LNCAP (cell line): Measurements from ENCODE around the gene APLP2.

Experiments used
- TF ChIP-seq, protein P1 (sequence below): fragments of 450-650 bp; IDR thresholded peaks from 2 replicates; pipeline ENCODE4 v1.5.1; 2017; ENCODE audit warnings: mild to moderate bottlenecking

APLP2 gene

DNA sequence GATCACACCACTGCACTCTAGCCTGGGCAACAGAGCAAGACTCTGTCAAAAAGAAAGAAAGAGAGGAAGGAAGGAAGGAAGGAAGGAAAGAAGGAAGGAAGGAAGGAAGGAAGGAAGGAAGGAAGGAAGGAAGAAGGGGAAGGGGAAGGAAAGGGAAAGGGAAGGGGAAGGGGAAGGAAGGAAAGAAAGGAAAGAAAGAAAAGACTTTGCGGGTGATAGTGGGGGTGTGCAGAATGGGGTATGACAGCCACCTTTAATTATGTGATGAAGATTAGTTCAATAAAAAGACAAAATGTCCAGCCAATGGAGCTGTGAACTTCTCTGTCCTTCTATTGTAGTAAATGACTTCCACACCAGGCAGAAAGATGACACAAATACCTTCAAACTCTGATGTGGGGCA, 8.7 kb upstream of the APLP2 start:
- TF ChIP-seq, protein P1, sequence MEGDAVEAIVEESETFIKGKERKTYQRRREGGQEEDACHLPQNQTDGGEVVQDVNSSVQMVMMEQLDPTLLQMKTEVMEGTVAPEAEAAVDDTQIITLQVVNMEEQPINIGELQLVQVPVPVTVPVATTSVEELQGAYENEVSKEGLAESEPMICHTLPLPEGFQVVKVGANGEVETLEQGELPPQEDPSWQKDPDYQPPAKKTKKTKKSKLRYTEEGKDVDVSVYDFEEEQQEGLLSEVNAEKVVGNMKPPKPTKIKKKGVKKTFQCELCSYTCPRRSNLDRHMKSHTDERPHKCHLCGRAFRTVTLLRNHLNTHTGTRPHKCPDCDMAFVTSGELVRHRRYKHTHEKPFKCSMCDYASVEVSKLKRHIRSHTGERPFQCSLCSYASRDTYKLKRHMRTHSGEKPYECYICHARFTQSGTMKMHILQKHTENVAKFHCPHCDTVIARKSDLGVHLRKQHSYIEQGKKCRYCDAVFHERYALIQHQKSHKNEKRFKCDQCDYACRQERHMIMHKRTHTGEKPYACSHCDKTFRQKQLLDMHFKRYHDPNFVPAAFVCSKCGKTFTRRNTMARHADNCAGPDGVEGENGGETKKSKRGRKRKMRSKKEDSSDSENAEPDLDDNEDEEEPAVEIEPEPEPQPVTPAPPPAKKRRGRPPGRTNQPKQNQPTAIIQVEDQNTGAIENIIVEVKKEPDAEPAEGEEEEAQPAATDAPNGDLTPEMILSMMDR, result no peak

GRCh38 chr11:130062026-130062425, 7.7 kb upstream of the APLP2 start:
- TF ChIP-seq, protein P1, result no peak

DNA sequence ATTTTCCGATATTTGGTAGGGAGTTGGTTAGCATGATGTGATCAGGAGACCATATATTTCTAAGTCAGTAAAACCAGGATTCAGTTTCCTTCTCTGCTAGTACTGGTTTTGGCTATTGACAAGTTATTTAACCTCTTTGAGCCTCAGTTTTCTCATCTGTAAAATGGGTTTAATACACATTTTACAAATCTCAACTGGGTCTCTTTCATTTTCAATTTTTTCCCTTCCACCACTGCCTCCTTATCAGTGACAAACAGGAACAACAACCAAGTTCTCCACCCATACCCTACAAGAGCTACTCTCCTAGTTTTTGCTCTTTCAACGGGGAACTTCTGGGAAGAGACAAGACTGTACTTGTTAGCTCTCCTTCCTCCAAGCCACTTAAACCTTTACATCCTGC, 6.2 kb upstream of the APLP2 start:
- TF ChIP-seq, protein P1, result no peak

DNA sequence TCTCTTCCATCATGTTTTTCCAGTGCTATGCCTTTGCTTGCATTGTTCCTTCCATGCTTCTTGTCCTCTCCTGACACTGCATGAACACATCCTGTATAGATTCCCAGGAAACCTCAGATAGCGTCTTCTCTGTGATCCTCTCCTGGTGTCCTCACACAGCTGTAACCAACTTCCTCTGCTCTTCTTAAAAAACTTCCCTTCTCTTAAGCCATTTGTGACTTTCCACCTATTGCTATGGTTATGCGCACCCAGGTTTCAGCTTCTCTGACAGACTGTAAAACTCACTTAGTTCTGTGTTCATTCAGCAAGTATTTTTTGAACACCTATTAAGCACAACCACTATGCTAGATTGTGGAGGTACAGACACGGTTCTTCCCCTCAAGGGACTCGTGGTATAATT, 5.1 kb upstream of the APLP2 start:
- TF ChIP-seq, protein P1, result no peak

DNA sequence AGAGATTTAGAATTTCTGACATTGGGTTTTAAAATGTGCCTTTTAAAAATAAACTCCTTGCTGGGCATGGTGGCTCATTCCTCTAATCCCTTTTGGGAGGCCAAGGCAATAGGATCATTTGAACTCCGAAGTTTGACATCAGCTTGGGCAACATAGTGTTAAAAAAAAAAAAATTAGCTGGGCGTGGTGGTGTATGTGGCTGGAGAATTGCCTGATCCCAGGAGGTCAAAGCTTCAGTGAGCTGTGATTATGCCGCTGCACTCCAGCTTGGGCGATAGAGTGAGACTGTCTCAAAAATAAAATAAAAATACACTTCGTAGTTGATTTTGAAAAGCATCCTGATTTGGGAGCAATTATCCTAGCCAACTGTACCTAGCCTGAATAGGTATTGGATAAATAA, 3.4 kb upstream of the APLP2 start:
- TF ChIP-seq, protein P1, result no peak

DNA sequence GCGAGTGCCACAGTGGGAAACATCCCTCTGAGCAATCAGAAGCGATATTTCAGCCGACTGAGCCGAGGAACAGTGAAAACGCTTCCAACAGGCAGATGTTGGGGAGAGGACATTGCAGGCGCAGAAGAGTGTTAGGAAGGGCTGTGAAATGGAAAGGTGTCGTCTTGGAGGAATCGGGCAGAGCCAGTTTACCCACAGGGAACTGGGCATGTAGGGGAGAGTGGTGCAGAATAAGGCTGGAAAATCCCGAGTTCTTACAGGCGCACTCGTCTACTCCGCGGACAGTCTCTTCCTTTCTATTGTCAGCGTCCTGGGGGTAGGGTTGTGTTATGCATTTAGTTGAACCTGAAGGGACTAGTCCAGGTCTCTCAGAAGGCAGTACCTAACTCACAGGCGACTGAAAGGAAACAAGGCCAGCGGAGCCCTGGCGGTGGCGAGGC, 1.1 kb upstream of the APLP2 start:
- TF ChIP-seq, protein P1, result no peak

DNA sequence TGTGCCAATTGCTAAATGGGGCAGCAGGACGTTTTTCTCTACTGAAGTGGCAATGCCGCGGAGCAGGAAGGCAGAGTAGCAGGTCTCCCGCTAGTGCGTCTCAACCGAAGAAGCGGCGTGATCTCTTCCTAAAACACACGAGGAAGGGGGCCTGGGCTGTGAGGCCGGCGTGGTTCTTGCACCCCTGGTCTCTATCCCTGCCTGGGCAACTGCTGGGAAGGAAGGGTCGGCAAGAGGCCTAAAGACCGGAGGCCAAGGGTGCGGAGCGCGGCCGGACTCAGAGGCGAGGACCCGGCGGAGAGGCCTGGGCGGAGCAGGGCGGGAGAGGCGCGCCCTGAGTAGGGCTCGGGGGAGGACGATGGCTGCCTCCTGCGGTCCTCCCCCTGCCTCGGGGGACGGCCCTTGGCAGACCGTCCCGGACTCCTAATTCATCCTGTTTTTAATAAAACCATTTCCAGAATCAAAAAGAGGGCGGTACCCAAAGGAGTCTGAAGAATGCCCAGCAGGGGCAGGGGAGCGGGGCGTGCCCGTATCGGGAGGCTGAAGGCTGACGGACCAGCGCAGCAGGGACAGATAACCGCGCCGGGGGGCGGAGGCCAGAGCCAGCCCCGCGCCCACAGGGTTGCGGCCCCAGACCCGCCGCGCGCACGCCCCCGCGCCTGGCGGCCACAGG, 572 bp upstream of the APLP2 start:
- TF ChIP-seq, protein P1, result no peak
